ENCODE measurements around the gene TIPARP.
"Not testable (repeated sequence)": the region's sequence is repeated elsewhere in the genome, so short reads cannot be mapped to it uniquely, and the experiment has no call there.

TIPARP gene

GRCh38 chr3:156738251-156738650, 63.9 kb downstream of the TIPARP start:
- no peak for DNase-seq (ENCODE audit: low read depth in 2 of 2, low spot score in 1 of 2)

DNA sequence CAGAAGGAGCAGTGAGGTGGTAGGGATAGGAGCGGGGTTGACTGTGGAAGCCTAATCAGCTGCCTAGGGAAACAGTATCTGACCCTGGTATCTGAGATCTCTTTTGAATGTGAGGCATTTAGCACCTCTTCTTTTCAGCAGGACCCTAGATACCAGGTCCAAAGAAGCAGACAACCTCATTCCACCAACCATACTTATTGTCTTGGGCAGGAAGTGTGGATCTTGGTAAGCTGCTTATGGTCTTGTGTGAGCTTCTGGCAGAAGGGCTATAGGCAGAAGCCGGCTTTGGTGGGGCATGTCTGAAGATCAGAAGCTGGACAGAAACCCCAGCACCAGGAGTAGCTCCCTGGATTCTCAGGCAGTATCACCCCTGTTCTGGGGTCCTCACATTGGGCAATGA, 65.6 kb downstream of the TIPARP start:
- no peak for DNase-seq (ENCODE audit: low read depth in 2 of 2, low spot score in 1 of 2)

DNA sequence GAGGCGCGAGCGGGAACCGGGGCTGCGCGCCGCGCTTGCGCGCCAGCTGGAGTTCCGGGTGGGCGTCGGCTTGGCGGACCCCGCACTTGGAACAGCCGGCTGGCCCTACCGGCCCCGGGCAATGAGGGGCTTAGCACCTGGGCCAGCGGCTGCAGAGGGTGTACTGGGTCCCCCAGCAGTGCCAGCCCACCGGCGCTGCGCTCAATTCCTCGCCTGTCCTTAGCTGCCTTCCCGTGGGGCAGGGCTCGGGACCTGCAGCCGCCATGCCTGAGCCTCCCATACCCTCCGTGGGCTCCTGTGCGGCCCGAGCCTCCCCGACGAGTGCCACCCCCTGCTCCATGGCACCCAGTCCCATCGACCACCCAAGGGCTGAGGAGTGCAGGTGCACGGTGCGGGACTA, 66.2 kb downstream of the TIPARP start:
- DNase-seq (ENCODE audit: low read depth in 2 of 2, low spot score in 1 of 2), result not testable (repeated sequence)

DNA sequence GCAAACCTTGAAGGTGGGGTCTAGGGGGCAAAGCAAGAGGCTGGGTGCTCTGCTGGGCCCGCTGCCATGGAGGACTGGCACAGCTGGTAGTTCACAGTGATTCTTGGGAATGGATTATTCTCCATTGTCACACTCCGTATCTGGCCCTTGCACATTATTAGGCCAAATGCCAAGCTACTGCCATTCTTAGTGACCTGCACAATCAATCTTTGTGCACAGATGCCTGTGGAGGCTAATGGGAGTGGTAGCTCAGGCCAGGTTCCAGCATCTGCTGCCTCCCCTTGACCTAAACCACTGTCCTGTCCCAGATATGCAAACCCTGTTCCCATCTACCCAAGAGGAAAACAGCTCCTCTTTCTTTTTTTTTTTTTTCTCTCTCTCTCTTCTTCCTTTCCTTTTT, 67.5 kb downstream of the TIPARP start:
- no peak for DNase-seq (ENCODE audit: low read depth in 2 of 2, low spot score in 1 of 2)

GRCh38 chr3:156742401-156742800, 68.0 kb downstream of the TIPARP start:
- DNase-seq (ENCODE audit: low read depth in 2 of 2, low spot score in 1 of 2), result no peak

DNA sequence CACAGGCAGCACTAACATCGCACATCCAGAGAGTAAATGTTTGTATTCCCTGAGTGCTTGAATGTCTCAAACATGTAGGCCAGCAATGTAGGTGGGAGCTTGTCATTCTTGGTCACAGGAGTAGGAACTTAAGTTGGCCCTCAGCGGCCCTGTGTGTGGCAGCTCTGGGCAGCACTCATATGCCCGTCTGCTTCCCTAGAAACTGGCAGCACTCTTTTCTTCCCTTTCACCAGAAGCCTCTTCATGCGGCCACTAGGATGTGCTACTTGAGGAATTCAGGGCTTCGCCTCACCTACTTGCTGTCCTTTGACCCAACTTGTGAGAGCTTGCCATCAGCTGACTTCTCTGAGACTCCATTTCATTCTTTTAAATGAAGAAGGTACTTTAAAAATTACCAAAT, 69.5 kb downstream of the TIPARP start:
- no peak for DNase-seq (ENCODE audit: low read depth in 2 of 2, low spot score in 1 of 2)

GRCh38 chr3:156744631-156745030, 70.2 kb downstream of the TIPARP start:
- no peak for DNase-seq (ENCODE audit: low read depth in 2 of 2, low spot score in 1 of 2)

GRCh38 chr3:156745766-156746165, 71.4 kb downstream of the TIPARP start:
- DNase-seq (ENCODE audit: low read depth in 2 of 2, low spot score in 1 of 2), result no peak

GRCh38 chr3:156747046-156747445, 72.7 kb downstream of the TIPARP start:
- no peak for DNase-seq (ENCODE audit: low read depth in 2 of 2, low spot score in 1 of 2)

- no peak for DNase-seq (ENCODE audit: low read depth in 2 of 2, low spot score in 1 of 2)
Measured at GRCh38 chr3:156749244-156749643, 74.9 kb downstream of the TIPARP start.

DNA sequence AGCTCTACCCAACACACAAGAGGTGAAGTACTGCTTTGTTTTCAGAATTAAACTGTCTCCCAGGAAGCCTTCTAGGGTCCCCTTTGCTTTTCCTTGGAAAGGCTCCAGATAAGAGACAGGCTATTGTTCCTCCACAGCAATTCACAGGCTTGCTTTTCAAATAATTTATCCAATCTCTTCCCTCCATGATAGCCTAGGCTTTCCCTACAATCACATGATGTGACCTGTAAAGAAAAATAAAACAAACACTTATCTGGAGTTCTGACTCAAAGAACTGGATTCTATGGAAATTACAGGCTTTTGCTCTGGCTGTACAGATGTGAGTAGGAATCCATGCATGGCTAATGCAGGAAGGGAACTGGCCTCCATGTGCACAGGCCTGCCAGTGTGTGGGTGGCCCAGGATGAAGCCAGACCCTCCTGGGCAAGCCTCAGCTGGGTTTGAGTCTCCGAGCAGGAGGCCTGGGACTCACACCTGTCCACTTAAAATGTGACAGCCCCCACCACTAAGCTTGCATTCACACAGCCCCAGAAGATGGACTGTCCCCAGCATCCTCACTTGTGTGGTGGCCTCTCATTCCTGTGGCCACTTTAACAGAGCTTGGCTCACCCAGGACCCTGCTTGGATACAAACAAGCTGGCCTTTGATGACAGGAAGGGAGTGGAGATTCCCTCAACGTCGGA, 75.9 kb downstream of the TIPARP start:
- DNase-seq (ENCODE audit: low read depth in 2 of 2, low spot score in 1 of 2), result no peak

GRCh38 chr3:156750874-156751245, 76.5 kb downstream of the TIPARP start:
- no peak for DNase-seq (ENCODE audit: low read depth in 2 of 2, low spot score in 1 of 2)

DNA sequence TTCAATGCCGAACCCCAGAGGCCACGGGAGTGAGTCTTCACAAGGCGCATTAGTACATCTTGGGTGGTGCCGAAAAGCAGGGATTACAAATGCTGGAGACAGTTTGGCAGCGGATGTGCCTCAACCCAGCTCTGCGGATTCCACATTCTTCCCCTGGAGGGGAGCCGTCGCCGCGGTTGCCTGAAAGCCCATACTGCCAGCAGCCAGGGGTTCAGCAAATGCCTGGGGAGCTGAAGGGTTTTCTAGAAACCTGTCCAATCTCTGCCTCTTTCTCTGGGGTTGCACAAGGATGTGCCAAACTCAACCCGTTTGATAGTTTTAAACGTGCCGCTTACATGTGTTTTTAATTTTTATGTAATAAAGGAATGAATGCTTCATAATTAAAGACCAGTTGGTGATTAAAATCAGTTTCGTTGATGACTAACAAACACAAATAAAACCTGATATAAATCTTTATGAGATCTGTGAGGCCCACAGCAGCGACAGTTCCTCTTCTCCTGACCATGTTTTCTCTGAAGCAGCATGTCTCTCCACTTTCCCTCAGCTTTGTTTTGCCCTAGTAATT, 77.2 kb downstream of the TIPARP start:
- DNase-seq (ENCODE audit: low read depth in 2 of 2, low spot score in 1 of 2), result no peak
